Measurements from ENCODE around the gene ULK4.

ULK4 gene

DNA sequence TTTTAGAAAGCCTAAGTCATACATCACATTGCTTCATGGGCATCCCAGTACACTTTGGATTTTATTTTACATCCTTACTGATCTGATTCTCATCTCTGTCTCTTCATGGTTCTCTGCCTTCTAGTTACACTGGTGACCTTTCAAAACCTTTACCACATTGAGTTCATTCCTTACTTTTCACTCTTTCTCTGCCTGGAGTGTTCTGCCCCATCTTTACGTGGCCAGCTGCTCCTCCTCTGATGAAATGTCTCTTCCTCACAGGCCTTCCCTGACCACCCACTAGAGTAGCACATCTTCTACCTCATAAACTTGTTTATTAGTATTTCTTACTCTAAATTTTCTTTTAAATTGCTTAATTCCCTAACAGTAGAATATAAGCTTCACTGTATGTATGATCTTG lies 744.9 kb downstream of the ULK4 start:
- peak overlapping the region; percentile 49 for H3K27ac ChIP-seq
- TF ChIP-seq, protein P1, sequence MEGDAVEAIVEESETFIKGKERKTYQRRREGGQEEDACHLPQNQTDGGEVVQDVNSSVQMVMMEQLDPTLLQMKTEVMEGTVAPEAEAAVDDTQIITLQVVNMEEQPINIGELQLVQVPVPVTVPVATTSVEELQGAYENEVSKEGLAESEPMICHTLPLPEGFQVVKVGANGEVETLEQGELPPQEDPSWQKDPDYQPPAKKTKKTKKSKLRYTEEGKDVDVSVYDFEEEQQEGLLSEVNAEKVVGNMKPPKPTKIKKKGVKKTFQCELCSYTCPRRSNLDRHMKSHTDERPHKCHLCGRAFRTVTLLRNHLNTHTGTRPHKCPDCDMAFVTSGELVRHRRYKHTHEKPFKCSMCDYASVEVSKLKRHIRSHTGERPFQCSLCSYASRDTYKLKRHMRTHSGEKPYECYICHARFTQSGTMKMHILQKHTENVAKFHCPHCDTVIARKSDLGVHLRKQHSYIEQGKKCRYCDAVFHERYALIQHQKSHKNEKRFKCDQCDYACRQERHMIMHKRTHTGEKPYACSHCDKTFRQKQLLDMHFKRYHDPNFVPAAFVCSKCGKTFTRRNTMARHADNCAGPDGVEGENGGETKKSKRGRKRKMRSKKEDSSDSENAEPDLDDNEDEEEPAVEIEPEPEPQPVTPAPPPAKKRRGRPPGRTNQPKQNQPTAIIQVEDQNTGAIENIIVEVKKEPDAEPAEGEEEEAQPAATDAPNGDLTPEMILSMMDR (conservative IDR thresholded peaks at IDR 0.05): no peak

DNA sequence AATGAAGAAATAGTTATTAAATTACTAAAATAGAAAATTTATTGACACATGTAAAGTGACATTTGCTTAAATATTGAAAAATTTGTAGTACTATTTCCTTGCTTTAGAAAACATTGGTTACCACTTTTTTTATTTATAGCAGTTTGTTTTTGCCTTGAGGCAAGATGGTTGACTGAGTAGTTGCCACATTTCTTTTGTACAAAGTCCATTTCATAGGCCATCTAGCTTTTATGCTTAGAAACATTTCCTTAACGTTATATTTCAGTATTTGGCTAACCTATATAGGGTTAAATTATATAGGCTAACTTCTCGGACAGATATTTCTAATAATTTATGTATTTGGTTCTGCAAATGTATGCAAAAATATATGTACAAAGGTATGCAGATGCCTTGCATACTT lies 745.5 kb downstream of the ULK4 start:
- peak overlapping the region; percentile 49; the same call in 1 of the 2 replicates for H3K27ac ChIP-seq
- TF ChIP-seq, protein P1 (conservative IDR thresholded peaks at IDR 0.05): no peak

DNA sequence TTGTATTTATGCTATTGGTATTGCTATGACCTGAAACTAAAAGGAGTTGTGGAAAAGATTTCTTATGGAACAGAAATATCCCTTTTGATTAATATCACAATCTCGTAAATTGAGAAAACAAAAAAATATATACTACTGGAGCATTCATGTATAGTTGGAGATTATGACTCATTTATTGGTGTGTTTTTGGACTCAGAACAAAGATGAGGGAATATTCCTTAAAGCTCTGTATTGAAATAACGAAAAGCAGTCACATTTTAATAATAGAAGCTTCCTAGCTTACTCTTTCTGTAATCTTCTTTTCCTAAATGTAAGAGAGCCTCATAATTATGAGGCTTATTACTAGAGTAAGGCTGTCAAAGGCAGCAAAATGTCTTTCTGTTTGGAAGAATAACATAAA lies 748.3 kb downstream of the ULK4 start:
- no peak overlapping the region for H3K27ac ChIP-seq
- TF ChIP-seq, protein P1 (conservative IDR thresholded peaks at IDR 0.05): no peak

DNA sequence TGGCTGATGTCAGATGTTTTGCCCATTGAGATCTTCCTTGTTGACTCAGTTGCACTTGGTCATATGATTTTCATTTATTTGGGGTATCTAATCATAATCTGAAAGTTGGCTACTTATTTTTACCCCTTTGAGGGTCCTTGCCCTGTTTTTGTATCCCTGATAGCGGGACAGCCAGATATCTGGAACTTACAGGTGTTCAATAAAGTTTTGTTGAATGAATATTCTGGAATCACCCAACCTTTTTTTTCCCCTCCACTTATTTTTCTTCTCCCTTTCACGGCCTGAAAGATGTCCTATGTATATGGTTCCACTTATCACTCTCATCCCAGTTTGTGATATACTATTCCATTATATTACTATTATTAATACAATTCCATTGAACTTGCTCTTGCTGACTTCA lies 749.8 kb downstream of the ULK4 start:
- TF ChIP-seq, protein P1 (conservative IDR thresholded peaks at IDR 0.05): no peak
- no peak overlapping the region for H3K27ac ChIP-seq

GRCh38 chr3:41210966-41211365 lies 750.9 kb downstream of the ULK4 start:
- H3K27ac ChIP-seq: no peak overlapping the region
- TF ChIP-seq, protein P1 (conservative IDR thresholded peaks at IDR 0.05): no peak

- no peak overlapping the region for H3K27ac ChIP-seq
- TF ChIP-seq, protein P1 (conservative IDR thresholded peaks at IDR 0.05): no peak
These were observed 752.3 kb downstream of the ULK4 start for GRCh38 chr3:41209646-41210045.

DNA sequence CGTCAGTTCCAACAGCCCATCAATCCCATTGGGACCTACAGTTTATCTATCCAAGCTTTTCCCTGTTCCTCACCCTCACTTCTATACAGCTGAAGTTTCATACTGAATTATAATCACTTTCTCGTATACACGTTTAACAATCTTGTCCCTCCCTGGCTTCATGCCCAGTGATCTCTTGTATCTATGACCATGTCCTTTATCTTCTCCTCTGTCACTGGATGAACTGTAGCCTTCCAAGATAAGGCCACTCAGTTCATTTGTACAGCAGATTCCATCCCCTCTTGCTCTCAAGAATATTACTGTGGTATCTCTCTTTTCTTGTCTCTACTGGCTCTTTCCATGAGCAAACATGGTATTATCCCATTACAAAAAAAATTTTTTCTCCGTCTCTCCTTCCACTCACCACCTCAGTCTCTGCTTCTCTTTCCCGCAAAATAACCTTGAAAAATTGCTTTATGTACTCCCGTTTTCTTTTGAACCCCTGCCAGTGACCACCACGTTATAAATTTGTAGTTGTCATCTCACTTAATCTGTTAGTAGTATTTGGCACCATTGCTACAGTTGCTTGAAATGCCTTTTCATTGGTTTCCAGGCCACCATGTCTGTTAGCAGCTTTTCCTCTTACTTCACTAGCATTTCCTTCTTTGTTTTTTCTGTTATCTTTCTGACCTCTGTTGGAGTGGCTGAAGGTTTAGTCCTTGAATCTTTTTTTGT lies 753.2 kb downstream of the ULK4 start:
- H3K27ac ChIP-seq: no peak overlapping the region
- TF ChIP-seq, protein P1 (conservative IDR thresholded peaks at IDR 0.05): no peak

Measured in VCaP (cell line).